Chondrocyte (in vitro differentiated cells): ENCODE results near the gene CAMK2B. TPM values are rescaled to one million over a fixed set of nuclear protein-coding genes. Genes with fewer than 3 reads are reported as not detected.
A peak's percentile ranks its signal among the peaks of the same experiment; 100 is the strongest.
"Not testable (repeated sequence)": the region's sequence is repeated elsewhere in the genome, so short reads cannot be mapped to it uniquely, and the experiment has no call there.

Experiments
- DNase-seq: peaks from one replicate; pipeline ENCODE4 v3.0.0; 2021; ENCODE audit warnings: mixed read lengths, low spot score
- H3K27ac Mint-ChIP-seq: one replicate; pipeline ENCODE4 v1.8.0; 2021; ENCODE audit warnings: mild to moderate bottlenecking, moderate library complexity, mixed read lengths; ENCODE audit not compliant: unreplicated experiment
- H3K27me3 Mint-ChIP-seq: 2 replicates; pipeline ENCODE4 v1.8.0; 2021; ENCODE audit warnings: low read depth, mixed read lengths
- H3K36me3 Mint-ChIP-seq: 2 replicates; pipeline ENCODE4 v1.8.0; 2021; ENCODE audit warnings: low read depth, mixed read lengths
- H3K4me1 Mint-ChIP-seq: 2 replicates; pipeline ENCODE4 v1.8.0; 2021; ENCODE audit warnings: low read depth, mild to moderate bottlenecking, mixed read lengths
- H3K4me3 Mint-ChIP-seq: one replicate; pipeline ENCODE4 v1.8.0; 2021; ENCODE audit warnings: mild to moderate bottlenecking, moderate library complexity, mixed read lengths; ENCODE audit not compliant: unreplicated experiment
- H3K9me3 Mint-ChIP-seq: 2 replicates; pipeline ENCODE4 v1.8.0; 2021; ENCODE audit warnings: low read depth, mixed read lengths
- total RNA-seq: library from RNA; stranded (reverse); gene quantifications from 3 replicates; pipeline ENCODE4 v1.2.1, GENCODE V29; 2021
- TF ChIP-seq, protein P1 (sequence below): fragments of 200-600 bp; sonication (generic); IDR thresholded peaks from 2 replicates; pipeline ENCODE4 v1.5.0; 2021; ENCODE audit warnings: antibody characterized with exemption, mild to moderate bottlenecking, moderate library complexity

Gene CAMK2B
- total RNA-seq, 1 donor from 2014 or later = 0.27 TPM

DNA sequence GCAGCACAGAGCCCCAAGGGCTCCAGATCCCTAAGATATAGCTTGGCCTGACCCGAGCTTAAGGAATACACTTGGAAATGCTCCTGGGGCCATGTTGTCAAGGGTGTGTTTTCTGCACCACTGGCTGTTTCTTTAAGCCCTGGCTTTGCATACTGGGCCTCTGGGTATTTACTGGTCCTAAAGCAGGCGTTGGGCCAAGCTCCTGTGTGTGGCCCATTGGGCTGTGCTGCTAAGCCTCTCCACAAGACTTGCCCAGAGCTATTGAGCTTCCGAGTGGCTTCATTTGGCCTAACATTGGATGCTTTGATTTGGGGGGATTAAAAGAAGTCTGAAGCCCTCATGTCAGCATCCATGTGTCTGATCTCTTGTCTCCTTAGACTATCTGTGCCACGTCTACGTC lies 119.4 kb downstream of the CAMK2B start:
- H3K27me3 Mint-ChIP-seq = no peaks in the 10 kb centered on the region
- peaks cover 34% of the 10 kb centered on the region for H3K36me3 Mint-ChIP-seq
- TF ChIP-seq, protein P1, sequence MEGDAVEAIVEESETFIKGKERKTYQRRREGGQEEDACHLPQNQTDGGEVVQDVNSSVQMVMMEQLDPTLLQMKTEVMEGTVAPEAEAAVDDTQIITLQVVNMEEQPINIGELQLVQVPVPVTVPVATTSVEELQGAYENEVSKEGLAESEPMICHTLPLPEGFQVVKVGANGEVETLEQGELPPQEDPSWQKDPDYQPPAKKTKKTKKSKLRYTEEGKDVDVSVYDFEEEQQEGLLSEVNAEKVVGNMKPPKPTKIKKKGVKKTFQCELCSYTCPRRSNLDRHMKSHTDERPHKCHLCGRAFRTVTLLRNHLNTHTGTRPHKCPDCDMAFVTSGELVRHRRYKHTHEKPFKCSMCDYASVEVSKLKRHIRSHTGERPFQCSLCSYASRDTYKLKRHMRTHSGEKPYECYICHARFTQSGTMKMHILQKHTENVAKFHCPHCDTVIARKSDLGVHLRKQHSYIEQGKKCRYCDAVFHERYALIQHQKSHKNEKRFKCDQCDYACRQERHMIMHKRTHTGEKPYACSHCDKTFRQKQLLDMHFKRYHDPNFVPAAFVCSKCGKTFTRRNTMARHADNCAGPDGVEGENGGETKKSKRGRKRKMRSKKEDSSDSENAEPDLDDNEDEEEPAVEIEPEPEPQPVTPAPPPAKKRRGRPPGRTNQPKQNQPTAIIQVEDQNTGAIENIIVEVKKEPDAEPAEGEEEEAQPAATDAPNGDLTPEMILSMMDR = no peak
- DNase-seq = no peak
- no peak overlapping the region for H3K27ac Mint-ChIP-seq
- no peaks in the 10 kb centered on the region for H3K9me3 Mint-ChIP-seq
- no peak overlapping the region for H3K4me3 Mint-ChIP-seq
- H3K4me1 Mint-ChIP-seq = peaks cover 24% of the 10 kb centered on the region

DNA sequence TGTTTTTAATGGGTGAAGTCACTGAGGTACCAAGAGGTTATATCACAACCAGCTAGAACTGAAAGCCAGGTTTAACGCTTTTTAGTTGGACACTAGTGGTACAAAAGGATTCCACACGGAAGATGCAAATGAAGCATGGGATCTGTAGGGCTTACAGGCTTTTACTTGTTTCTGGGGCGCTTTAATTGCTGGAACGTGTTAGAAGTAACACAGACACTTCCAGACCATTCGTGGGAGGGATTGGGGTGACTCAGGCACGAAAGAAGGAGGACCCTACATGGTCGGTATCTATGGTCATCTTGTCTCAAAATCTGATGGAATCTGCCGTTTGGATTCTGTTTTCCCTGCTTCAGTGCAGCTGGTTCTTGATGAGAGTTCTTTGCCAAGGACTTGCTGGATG lies 123.6 kb downstream of the CAMK2B start:
- Mint-ChIP-seq H3K27ac (peak overlapping the region; percentile 93), H3K27me3 (peaks cover 7% of the 10 kb centered on the region), H3K36me3 (peaks cover 14% of the 10 kb centered on the region), H3K9me3 (no peaks in the 10 kb centered on the region), H3K4me3 (peak overlapping the region; percentile 82), H3K4me1 (peaks cover 24% of the 10 kb centered on the region)
- no peak for DNase-seq
- TF ChIP-seq, protein P1 = no peak

DNA sequence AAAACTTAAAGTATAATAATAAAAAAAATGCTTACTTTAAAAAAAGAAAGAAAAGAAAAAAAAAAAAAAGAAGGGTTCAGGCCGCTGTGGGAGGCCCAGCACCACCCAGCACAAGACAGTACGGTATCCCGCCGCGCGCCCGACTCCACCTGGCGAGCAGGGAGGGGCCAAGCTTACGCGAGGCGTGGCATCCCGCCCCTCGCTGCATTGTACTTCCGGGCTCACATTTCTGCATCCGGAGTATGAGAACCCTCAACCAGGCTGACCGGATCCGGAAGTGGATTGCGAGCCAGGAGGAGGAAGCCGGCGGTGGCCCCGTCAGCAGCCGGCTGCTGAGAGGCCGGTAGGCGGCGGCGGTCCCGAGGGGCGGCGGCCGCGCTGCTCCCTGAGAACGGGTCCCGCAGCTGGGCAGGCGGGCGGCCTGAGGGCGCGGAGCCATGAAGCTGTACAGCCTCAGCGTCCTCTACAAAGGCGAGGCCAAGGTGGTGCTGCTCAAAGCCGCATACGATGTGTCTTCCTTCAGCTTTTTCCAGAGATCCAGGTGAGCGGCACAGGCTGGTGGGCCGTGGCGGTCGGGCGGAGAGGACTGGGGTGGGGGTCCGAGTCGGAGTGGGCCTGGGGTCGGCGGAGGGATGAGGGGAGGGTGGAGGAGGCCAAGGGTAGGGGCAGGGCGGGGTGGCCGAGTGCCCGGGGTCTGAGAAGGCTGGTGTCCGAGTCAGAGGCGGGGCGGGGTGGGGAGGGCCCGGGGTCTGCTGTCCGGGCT lies 124.5 kb downstream of the CAMK2B start, which contains the start of gene YKT6:
TSS of gene YKT6 (plus strand) at position 280 of the 763 bp plus-strand sequence. CDS start at position 438, 158 bp downstream.
- peak within 1 kb of the TSS; percentile 93 for H3K27ac Mint-ChIP-seq
- peaks cover 7% of the 10 kb centered on the region for H3K27me3 Mint-ChIP-seq
- TF ChIP-seq, protein P1 = peak; percentile 75
- H3K4me3 Mint-ChIP-seq = peak within 1 kb of the TSS; percentile 82
- no peak for DNase-seq
- H3K9me3 Mint-ChIP-seq = no peaks in the 10 kb centered on the region
- peaks cover 27% of the 10 kb centered on the region for H3K4me1 Mint-ChIP-seq
- H3K36me3 Mint-ChIP-seq = peaks cover 11% of the 10 kb centered on the region

DNA sequence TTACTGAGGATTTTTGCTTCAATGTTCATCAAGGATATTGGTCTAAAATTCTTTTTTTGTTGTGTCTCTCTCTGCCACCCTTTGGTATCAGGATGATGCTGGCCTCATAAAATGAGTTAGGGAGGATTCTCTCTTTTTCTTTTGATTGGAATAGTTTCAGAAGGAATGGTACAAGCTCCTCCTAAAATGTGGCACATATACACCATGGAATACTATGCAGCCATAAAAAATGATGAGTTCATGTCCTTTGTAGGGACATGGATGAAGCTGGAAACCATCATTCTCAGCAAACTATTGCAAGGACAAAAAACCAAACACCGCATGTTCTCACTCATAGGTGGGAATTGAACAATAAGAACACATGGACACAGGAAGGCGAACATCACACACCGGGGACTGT lies 125.2 kb downstream of the CAMK2B start:
- DNase-seq, H3K9me3 Mint-ChIP-seq, H3K27me3 Mint-ChIP-seq, H3K36me3 Mint-ChIP-seq, H3K4me3 Mint-ChIP-seq, H3K27ac Mint-ChIP-seq: not testable (repeated sequence)
- peaks cover 28% of the 10 kb centered on the region for H3K4me1 Mint-ChIP-seq

DNA sequence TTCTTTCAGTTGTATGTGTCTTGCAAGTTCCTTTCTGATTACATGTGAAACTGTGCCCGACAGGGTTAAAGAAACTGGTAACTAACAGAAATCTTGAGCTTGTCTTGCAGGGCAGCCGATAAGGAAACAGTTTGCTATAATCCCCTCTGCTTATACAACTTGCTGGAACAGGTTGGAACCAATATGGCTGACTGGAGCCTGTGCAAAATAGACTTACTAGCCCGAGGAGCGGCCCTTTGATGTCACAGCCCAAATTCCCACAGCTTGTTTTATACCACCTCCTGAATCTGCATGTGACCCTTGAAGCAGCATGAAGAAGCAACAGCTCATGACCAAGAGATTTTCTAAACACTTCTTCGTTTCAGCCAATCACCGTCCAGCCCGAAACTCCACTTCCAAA lies 127.9 kb downstream of the CAMK2B start:
- no peak for DNase-seq
- Mint-ChIP-seq H3K9me3 (no peaks in the 10 kb centered on the region), H3K4me1 (peaks cover 15% of the 10 kb centered on the region), H3K27ac (no peak overlapping the region), H3K36me3 (no peaks in the 10 kb centered on the region), H3K4me3 (no peak overlapping the region), H3K27me3 (peaks cover 7% of the 10 kb centered on the region)
- TF ChIP-seq, protein P1 = no peak

DNA sequence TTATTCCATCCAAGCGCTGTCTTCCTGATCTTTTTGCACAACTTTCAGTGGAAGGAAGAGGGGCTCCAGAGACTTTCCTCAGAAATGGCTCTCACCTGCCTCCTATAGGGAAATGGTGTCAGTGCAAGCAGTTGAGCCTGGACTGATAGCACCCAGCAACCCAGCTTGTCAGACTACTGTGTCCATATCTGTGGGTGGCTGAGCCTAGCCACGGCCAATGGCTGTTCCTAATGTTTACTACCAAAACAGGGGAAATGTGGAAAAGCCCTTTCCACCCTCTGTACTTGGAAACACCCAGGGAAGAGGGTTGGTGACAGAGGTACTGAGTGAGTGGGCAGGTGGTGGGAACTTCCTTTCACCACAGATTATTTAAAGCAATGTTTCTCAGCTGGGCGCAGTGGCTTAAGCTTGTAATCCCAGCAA lies 128.9 kb downstream of the CAMK2B start:
- peaks cover 8% of the 10 kb centered on the region for H3K27me3 Mint-ChIP-seq
- H3K4me1 Mint-ChIP-seq = peaks cover 5% of the 10 kb centered on the region
- H3K36me3 Mint-ChIP-seq = no peaks in the 10 kb centered on the region
- no peaks in the 10 kb centered on the region for H3K9me3 Mint-ChIP-seq
- TF ChIP-seq, protein P1 = peak; percentile 84
- DNase-seq = no peak
- H3K4me3 Mint-ChIP-seq = no peak overlapping the region
- H3K27ac Mint-ChIP-seq = no peak overlapping the region
